HG03439 (cell line): ENCODE measurements around the gene CD7.

ENCODE experiments used
- ATAC-seq: cut with Tn5 transposase; IDR thresholded peaks from one replicate; pipeline ENCODE4 v1.9.1; 2021; ENCODE audit warnings: mild to moderate bottlenecking, moderate library complexity; ENCODE audit not compliant: unreplicated experiment

Gene CD7

GRCh38 chr17:82300707-82301270 is 16.6 kb downstream of the CD7 start:
- ATAC-seq, result no peak

GRCh38 chr17:82300228-82300627 is 17.2 kb downstream of the CD7 start:
- ATAC-seq, result no peak

- ATAC-seq, result no peak
These were observed 18.0 kb downstream of the CD7 start for GRCh38 chr17:82299452-82299851.

GRCh38 chr17:82298538-82299421 is 18.6 kb downstream of the CD7 start:
- no peak for ATAC-seq

GRCh38 chr17:82297714-82298537 is 19.5 kb downstream of the CD7 start:
- ATAC-seq, result peak; percentile 45

- ATAC-seq, result no peak
These were observed 20.1 kb downstream of the CD7 start for GRCh38 chr17:82297280-82297713.

GRCh38 chr17:82296511-82297279 is 20.7 kb downstream of the CD7 start:
- no peak for ATAC-seq

- no peak for ATAC-seq
These were observed 22.0 kb downstream of the CD7 start for GRCh38 chr17:82295472-82295814.

- ATAC-seq, result no peak
These were observed 23.2 kb downstream of the CD7 start for GRCh38 chr17:82294064-82294773.

GRCh38 chr17:82292251-82293154 is 24.9 kb downstream of the CD7 start:
- peak; percentile 96 for ATAC-seq

GRCh38 chr17:82291582-82292250 is 25.7 kb downstream of the CD7 start:
- no peak for ATAC-seq

GRCh38 chr17:82287868-82288801 is 29.3 kb downstream of the CD7 start:
- no peak for ATAC-seq

- no peak for ATAC-seq
These were observed 30.2 kb downstream of the CD7 start for GRCh38 chr17:82287013-82287867.

GRCh38 chr17:82285141-82285540 is 32.3 kb downstream of the CD7 start:
- ATAC-seq, result no peak

GRCh38 chr17:82283208-82283749 is 34.1 kb downstream of the CD7 start:
- ATAC-seq, result no peak
